Measurements from ENCODE around the gene CRTC1.
"Not testable (repeated sequence)": the region's sequence is repeated elsewhere in the genome, so short reads cannot be mapped to it uniquely, and the experiment has no call there.

Gene CRTC1

DNA sequence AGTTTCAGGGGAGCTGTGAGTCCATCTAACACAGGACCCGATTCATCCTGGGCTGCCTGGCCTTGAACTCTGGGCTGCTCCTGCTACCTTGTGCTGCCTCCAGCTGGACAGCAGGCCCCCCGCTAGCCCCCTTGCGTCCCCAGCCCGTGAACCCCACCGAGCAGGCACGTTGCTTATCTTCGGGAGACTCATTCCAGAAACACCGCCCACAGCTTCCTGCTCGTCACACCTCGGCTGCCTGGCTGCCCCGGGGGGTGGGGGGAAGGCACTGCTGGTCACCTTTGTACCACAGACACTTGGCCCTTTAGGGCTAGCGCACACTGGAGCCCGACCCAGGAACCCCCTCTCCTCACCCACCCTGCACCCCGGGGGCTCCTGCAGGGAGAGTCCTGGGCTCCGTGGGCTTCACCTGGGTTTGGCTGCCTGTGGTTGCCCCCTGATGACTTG is 48.1 kb downstream of the CRTC1 start:
- DNase-seq = no peak

DNA sequence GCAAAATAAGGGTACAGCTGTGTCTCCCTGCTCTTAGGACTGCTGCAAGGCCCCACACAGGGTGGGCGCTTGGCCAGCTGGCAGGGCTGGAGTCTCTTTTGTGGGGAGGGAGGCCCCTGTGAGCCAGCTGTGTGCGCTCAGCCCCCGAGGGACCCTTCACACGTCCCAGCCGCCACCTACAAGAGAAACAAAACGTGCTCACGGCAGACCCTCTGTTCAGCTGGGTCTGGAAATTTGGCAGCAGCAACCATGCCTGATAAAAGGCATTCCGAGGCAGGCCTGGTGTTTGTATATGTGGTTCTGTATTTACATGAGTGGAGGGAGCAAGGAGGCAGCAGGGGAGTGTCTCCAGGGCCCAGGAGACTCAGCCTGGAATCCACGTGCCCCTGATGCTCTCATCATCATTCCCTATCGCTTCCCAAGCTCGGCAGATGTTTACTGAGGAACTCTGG is 49.7 kb downstream of the CRTC1 start:
- no peak for DNase-seq

GRCh38 chr19:18733762-18734332 is 50.4 kb downstream of the CRTC1 start:
- not testable (repeated sequence) for DNase-seq

- DNase-seq = no peak
Observed at GRCh38 chr19:18735324-18735723, 51.8 kb downstream of the CRTC1 start.

DNA sequence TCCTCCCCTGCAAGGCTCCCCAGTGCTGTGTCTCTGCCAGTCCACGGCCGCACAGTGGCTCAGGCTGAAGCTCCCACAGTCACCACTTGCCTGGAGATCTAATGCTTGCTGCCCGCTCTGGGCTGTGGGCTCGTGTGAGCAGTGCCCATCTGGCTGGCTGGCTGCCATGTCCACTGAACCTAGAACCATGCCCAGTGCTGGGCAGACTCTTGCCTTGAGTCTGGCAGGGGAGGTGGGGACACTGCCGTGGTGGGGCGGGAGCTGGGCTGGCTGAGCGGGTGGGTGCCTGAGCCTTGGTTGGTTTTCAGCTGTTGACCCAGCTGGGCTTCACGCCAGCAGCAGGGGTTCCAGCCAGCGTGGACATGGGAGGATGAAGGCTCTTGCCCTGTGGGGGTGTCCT is 52.3 kb downstream of the CRTC1 start:
- DNase-seq = no peak

- DNase-seq = no peak
Observed at GRCh38 chr19:18736415-18737336, 53.2 kb downstream of the CRTC1 start.

DNA sequence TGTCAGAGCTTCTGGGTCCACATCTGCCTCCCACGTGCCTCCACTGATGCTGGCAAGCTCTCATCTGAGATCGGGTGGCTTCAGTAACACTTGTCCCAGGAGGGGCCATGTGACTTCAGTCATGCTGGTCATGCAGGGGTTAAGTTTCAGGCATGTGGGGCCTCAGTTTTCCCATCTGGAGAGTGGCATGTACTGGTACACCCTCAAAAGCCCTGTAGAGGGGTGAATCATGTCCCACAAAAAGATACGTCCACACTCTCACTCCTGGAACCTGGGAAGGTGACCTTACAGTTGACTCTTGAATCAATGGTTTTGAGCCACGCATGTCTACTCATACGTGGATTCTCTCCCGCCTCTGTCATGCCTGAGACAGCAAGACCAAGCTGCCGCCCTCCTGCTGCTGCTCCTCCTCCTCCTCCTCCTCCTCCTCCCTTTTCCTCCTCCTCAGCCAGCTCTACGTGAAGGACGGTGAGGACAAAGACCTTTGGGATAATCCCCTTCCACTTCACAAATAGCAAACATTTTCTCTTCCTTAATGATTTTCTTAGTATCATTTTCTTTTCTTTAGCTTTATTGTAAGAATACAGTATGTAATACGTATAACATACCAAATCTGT is 54.0 kb downstream of the CRTC1 start:
- no peak for DNase-seq

- no peak for DNase-seq
Observed at GRCh38 chr19:18737954-18738351, 54.5 kb downstream of the CRTC1 start.

GRCh38 chr19:18738961-18739690 is 55.6 kb downstream of the CRTC1 start:
- no peak for DNase-seq

- no peak for DNase-seq
Observed at GRCh38 chr19:18741124-18742121, 57.9 kb downstream of the CRTC1 start.

DNA sequence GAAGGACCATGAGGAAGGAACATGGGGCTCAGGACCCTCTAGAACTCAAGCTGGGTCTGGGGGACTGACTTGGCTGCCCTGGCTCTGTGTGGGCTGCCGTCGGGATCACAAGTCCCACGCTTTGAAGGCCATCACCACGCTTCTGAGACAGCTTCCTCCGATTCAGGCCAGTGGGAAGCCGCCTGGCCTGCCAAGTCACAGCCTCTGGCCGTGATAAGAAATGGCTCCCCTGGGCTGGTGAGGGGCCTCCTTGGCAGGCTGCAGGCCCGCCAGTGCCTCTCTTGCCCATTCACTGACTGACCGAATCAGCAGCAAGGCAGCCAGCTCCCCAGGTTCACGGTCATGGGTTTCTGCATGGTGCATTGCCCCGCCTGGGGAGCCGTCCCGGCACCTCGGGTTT is 58.8 kb downstream of the CRTC1 start:
- DNase-seq = no peak

DNA sequence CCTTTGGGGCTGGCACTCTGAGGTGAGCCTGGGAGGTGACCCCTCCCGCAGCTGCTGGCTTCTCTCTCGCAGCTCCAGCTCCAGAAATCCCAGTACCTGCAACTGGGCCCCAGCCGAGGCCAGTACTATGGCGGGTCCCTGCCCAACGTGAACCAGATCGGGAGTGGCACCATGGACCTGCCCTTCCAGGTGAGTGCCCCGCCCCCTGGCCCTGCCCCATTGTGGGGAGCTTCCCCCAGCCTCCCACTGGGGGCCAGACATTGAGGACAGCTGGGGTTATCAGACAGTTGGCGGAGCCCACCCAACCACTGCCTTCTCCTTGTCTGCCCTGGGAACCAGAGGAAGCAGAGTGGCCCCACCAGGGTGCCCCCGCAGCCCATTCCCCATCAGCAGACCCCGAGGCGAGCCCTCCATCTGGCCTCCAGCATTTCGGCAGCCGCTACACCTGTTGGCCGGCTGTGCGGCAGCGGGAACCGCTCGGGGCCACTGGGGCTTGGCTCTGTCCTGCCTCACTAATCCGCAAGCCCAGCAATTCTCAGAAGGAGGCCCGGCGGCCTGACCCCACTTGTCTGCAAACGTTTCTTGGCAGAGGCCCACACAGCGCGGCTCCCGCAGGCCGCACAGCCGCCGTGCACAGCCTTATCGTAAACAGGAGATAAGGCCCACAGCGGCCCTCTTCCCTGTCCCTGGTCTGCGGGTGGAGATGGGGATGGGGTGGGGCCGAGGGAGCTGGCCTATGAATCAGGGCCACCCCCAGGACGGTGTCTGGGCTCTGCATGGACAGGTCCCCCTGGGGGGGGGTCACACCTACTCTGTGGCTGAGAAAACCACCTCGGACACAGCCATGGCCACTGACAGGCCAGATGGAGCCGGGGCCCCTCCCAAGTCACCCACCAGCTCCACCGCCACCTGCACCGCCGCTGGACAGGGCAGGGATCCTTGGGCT is 59.6 kb downstream of the CRTC1 start:
- DNase-seq = no peak

DNA sequence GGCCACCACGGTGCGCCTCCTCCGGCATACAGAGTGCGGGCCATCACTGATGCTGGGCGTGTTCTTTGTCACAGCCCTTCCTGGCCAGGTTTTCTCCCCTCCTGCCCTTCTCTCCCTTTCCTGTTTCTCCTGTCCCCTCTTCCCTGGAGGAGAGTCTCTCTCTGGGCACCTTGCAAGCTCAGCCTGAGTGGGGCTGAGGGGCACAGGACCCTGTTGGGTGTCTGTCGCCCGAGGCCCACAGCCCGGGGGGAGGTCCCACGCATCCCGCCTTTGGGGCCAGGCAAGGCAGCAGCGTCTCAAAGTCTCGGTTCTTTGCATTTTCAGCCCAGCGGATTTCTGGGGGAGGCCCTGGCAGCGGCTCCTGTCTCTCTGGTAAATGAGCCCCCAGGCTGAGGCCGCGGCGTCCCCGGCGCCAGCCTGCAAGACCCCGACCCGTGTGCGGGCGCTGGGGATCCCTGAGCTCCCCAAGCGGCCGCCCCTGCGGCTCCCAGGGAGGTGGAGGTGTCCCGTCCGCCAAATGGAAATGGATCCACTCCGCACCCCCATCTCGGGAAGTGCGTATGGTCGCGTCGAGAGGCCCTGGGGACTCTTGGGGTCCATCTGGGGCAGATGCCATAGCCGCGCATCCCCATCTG is 60.4 kb downstream of the CRTC1 start:
- DNase-seq = no peak

GRCh38 chr19:18745012-18745735 is 61.7 kb downstream of the CRTC1 start:
- no peak for DNase-seq

DNA sequence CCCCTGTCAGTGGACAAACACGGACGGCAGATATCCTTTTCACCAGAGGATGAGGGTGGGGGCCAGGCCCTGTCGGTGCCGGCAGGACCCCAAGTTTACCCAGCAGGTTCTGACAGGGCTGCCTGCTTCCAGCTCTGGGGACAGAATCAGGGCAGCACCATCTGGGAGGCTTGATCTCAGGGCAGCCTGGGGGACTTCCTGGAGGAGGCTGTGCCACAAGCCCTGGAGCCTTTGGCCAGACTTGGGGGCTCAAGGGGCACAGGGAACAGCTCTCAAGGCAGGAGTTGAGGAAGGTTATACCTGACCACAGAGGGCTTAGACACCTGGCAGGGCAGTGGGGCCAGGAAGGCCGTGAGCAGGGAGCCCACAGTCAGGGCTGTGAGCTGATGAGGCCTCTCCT is 62.5 kb downstream of the CRTC1 start:
- DNase-seq = no peak

DNA sequence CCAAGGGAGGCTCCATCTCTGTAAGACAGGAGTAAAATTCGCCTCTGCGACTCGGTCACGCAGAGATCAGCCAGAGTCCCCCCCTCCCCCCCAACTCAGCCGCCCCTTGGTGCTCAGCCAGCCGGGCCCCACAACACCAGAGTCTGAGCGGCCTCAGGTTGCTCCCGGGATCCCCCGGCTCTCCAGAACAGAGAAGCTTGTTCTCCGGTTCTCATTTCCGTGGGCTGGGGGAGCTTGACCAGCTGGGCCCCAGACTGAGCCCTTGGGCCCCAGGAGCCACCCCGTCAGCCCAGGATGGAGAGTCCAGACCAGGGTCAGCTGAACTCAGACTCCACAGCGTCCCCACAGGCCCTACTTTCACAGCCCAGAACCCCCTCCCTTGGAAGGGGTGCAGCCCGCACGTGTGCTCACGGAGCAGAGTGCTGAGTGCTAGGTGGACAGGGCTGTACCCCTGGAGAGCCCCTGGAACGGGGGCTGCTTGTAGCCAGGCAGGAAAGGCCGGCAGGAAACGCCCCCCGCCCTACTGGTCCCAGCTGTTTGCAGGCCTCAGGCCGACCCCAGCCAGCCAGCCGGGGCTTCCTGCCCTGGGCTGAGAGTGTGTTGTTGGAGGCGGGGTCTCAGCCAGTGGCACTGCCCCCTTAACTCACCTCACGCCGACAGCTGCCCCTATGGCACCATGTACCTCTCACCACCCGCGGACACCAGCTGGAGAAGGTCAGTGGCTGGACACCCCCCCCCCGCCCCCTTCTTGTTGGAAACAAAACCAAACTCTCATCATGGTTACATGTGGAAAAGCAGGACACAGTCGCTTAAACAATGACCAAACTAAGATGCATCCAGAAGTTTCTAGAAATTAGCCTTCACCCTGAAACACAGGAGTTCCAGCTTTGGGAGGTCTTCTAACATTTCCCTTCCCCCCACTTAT is 63.2 kb downstream of the CRTC1 start:
- DNase-seq = no peak

GRCh38 chr19:18749362-18750231 is 66.1 kb downstream of the CRTC1 start:
- no peak for DNase-seq

Data from T1000 (cell line).